ENCODE results near the gene ERVW-1.
"Not testable (repeated sequence)": the region's sequence is repeated elsewhere in the genome, so short reads cannot be mapped to it uniquely, and the experiment has no call there.

Gene ERVW-1

GRCh38 chr7:92478711-92479110 is 965 bp upstream of the ERVW-1 start:
- H4K20me1 ChIP-seq (ENCODE audit: insufficient read depth, low read length), result no peaks in the 10 kb centered on the region
- H3K4me3 ChIP-seq (ENCODE audit: low read length), result no peak overlapping the region
- no peaks in the 10 kb centered on the region for H3K27me3 ChIP-seq (ENCODE audit: low read depth, low read length)
- no peaks in the 10 kb centered on the region for H3K79me2 ChIP-seq (ENCODE audit: low read length)
- H3K9ac ChIP-seq (ENCODE audit: low read length), result no peak overlapping the region
- TF ChIP-seq EZH2phosphoT487 (IDR thresholded peaks at IDR 0.05; ENCODE audit: low read depth) (no peak), CTCF (IDR thresholded peaks at IDR 0.05; ENCODE audit: low read depth, low read length) (no peak)
- no peaks in the 10 kb centered on the region for H3K36me3 ChIP-seq (replicated peaks; ENCODE audit: low read depth, low read length)
- H2AFZ ChIP-seq (ENCODE audit: low read depth, low read length), result no peak overlapping the region
- no peaks in the 10 kb centered on the region for H3K9me3 ChIP-seq (ENCODE audit: insufficient read depth, low read length)
- H3K27ac ChIP-seq (ENCODE audit: low read length), result no peak overlapping the region
- no peak overlapping the region for H3K4me2 ChIP-seq (ENCODE audit: low read length)
- no peaks in the 10 kb centered on the region for H3K4me1 ChIP-seq (ENCODE audit: low read length)

- H3K9me3 ChIP-seq (ENCODE audit: insufficient read depth, low read length), result no peaks in the 10 kb centered on the region
- TF ChIP-seq EZH2phosphoT487 (IDR thresholded peaks at IDR 0.05; ENCODE audit: low read depth) (no peak), CTCF (IDR thresholded peaks at IDR 0.05; ENCODE audit: low read depth, low read length) (no peak)
Observed at GRCh38 chr7:92478095-92478494, 349 bp upstream of the ERVW-1 start.

DNA sequence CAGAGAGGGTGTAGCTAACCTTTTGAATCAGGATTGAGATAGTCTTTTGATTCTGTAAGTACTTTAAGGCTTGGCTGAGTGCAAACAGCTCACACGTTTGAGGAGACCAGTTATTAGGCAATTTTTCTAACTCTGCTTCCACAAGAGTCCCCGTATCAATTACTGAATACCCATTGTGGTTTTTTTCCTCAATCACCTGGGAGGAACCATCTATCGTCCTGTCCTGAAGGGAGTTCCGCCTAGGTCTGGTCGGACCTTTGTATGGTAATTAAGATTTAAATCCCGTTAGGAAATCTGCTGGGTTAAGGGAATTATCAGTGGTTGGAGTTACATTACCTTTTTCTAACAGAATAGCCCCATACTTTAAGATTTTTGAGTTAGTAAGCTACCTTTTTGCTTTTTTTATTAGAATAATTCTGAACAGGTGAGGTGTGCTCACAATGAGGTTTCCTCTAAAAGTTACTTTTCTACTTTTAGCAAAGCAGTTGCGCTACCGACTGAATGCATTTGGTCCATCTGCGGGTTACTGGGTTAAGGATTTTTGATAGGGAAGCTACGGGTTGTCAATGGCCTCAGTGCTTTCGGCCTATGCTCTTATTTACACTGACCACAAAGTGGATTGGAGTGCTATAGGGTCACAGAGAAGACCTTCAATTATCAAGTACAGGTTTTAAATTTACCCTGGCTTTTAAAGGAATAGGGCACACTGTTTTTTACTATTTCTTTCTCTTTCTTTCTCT is 1.7 kb downstream of the ERVW-1 start:
- H4K20me1 ChIP-seq (ENCODE audit: insufficient read depth, low read length); H3K9me3 ChIP-seq (ENCODE audit: insufficient read depth, low read length); H3K27me3 ChIP-seq (ENCODE audit: low read depth, low read length); H3K79me2 ChIP-seq (ENCODE audit: low read length); H3K4me1 ChIP-seq (ENCODE audit: low read length); H3K4me2 ChIP-seq (ENCODE audit: low read length); H3K4me3 ChIP-seq (ENCODE audit: low read length); H3K36me3 ChIP-seq (replicated peaks; ENCODE audit: low read depth, low read length); H3K27ac ChIP-seq (ENCODE audit: low read length); H2AFZ ChIP-seq (ENCODE audit: low read depth, low read length); H3K9ac ChIP-seq (ENCODE audit: low read length): not testable (repeated sequence)

More at GRCh38 chr7:92478095-92478494, 349 bp upstream of the ERVW-1 start:
- Histone ChIP-seq H3K9ac (ENCODE audit: low read length) (no peak overlapping the region), H3K36me3 (replicated peaks; ENCODE audit: low read depth, low read length) (no peaks in the 10 kb centered on the region), H3K4me1 (ENCODE audit: low read length) (no peaks in the 10 kb centered on the region), H3K27me3 (ENCODE audit: low read depth, low read length) (no peaks in the 10 kb centered on the region), H4K20me1 (ENCODE audit: insufficient read depth, low read length) (no peaks in the 10 kb centered on the region), H3K79me2 (ENCODE audit: low read length) (no peaks in the 10 kb centered on the region), H2AFZ (ENCODE audit: low read depth, low read length) (no peak overlapping the region), H3K27ac (ENCODE audit: low read length) (no peak overlapping the region), H3K4me2 (ENCODE audit: low read length) (no peak overlapping the region), H3K4me3 (ENCODE audit: low read length) (no peak overlapping the region)

- not testable (repeated sequence) for H2AFZ ChIP-seq (ENCODE audit: low read depth, low read length); H3K36me3 ChIP-seq (replicated peaks; ENCODE audit: low read depth, low read length); H3K4me3 ChIP-seq (ENCODE audit: low read length); H3K4me1 ChIP-seq (ENCODE audit: low read length); H3K27me3 ChIP-seq (ENCODE audit: low read depth, low read length); H3K4me2 ChIP-seq (ENCODE audit: low read length); H4K20me1 ChIP-seq (ENCODE audit: insufficient read depth, low read length); H3K79me2 ChIP-seq (ENCODE audit: low read length); H3K9ac ChIP-seq (ENCODE audit: low read length); H3K27ac ChIP-seq (ENCODE audit: low read length); H3K9me3 ChIP-seq (ENCODE audit: insufficient read depth, low read length)
Observed at GRCh38 chr7:92475261-92475770, 2.4 kb downstream of the ERVW-1 start.

GRCh38 chr7:92473989-92474388 is 3.8 kb downstream of the ERVW-1 start:
- H3K27ac ChIP-seq (ENCODE audit: low read length); H3K79me2 ChIP-seq (ENCODE audit: low read length); H3K9ac ChIP-seq (ENCODE audit: low read length); H3K4me1 ChIP-seq (ENCODE audit: low read length); H3K4me3 ChIP-seq (ENCODE audit: low read length); H3K4me2 ChIP-seq (ENCODE audit: low read length); H2AFZ ChIP-seq (ENCODE audit: low read depth, low read length); H3K36me3 ChIP-seq (replicated peaks; ENCODE audit: low read depth, low read length); H3K9me3 ChIP-seq (ENCODE audit: insufficient read depth, low read length); H4K20me1 ChIP-seq (ENCODE audit: insufficient read depth, low read length); H3K27me3 ChIP-seq (ENCODE audit: low read depth, low read length): not testable (repeated sequence)

- H3K36me3 ChIP-seq (replicated peaks; ENCODE audit: low read depth, low read length); H4K20me1 ChIP-seq (ENCODE audit: insufficient read depth, low read length); H3K9me3 ChIP-seq (ENCODE audit: insufficient read depth, low read length); H2AFZ ChIP-seq (ENCODE audit: low read depth, low read length); H3K4me2 ChIP-seq (ENCODE audit: low read length); H3K27ac ChIP-seq (ENCODE audit: low read length); H3K4me3 ChIP-seq (ENCODE audit: low read length); H3K27me3 ChIP-seq (ENCODE audit: low read depth, low read length); H3K4me1 ChIP-seq (ENCODE audit: low read length); H3K79me2 ChIP-seq (ENCODE audit: low read length); H3K9ac ChIP-seq (ENCODE audit: low read length): not testable (repeated sequence)
Observed at GRCh38 chr7:92468589-92468988, 9.2 kb downstream of the ERVW-1 start.
